IMR-90 (cell line): Measurements from ENCODE around the gene MROH8. TPM values are rescaled to one million over a fixed set of nuclear protein-coding genes. Genes with fewer than 3 reads are reported as not detected.

Experiments
- ATAC-seq: fragments of 200-7000 bp; cut with Tn5 transposase; 2 replicates; pipeline ENCODE4 v1.9.1; 2020; ENCODE audit warnings: low read depth, mild to moderate bottlenecking, moderate library complexity
- BruUV-seq: library from RNA; stranded (reverse); fragments of 400-500 nt; replicated peaks from 2 replicates; lab custom pipeline; 2021; lab: Mats Ljungman, UMichigan
- CTCF ChIA-PET: fragments of 300-600 bp; formaldehyde crosslinking; extraction: SDS; loops from one replicate; lab custom pipeline; 2021; ENCODE audit warnings: antibody characterized with exemption; lab: Yijun Ruan, JAX
- POLR2A ChIA-PET: fragments of 300-600 bp; sonication (Branson Sonifier 250); formaldehyde crosslinking; loops from one replicate; lab custom pipeline; 2022; ENCODE audit warnings: antibody characterized with exemption; ENCODE audit not compliant: unreplicated experiment; lab: Charles Lee
- DNase-seq: peaks from one replicate; pipeline ENCODE4 v3.0.0; 2013
- H2AFZ ChIP-seq: replicated peaks from 2 replicates; pipeline ENCODE3; 2013; ENCODE audit warnings: low read length, mild to moderate bottlenecking; ENCODE audit not compliant: poor library complexity
- H2AK5ac ChIP-seq: 2 replicates; pipeline ENCODE4 v1.6.1; 2013; ENCODE audit warnings: low read depth, low read length, inconsistent platforms
- H2AK9ac ChIP-seq: replicated peaks from 2 replicates; pipeline ENCODE3; 2013; ENCODE audit warnings: mild to moderate bottlenecking, low read depth, low read length, moderate library complexity; ENCODE audit not compliant: poor library complexity
- H2BK120ac ChIP-seq: 2 replicates; pipeline ENCODE4 v1.6.1; 2013; ENCODE audit warnings: low read depth, low read length, inconsistent platforms
- H2BK15ac ChIP-seq: 3 replicates; pipeline ENCODE4 v1.6.1; 2013; ENCODE audit warnings: low read depth, low read length, inconsistent platforms
- H2BK20ac ChIP-seq: 2 replicates; pipeline ENCODE4 v1.6.1; 2013; ENCODE audit warnings: low read depth, mild to moderate bottlenecking, inconsistent platforms, low read length, moderate library complexity
- H2BK5ac ChIP-seq: 2 replicates; pipeline ENCODE4 v1.6.1; 2013; ENCODE audit warnings: mild to moderate bottlenecking, low read depth, low read length, inconsistent platforms; ENCODE audit not compliant: poor library complexity, severe bottlenecking
- H3K14ac ChIP-seq: replicated peaks from 2 replicates; pipeline ENCODE4 v1.6.1; 2013; ENCODE audit warnings: low read depth, low read length, inconsistent platforms
- H3K18ac ChIP-seq: 2 replicates; pipeline ENCODE4 v1.6.1; 2013; ENCODE audit warnings: low read depth, low read length, control low read depth
- H3K23ac ChIP-seq: 2 replicates; pipeline ENCODE4 v1.6.1; 2013; ENCODE audit warnings: low read depth, low read length, inconsistent platforms
- H3K27ac ChIP-seq: 2 replicates; pipeline ENCODE4 v1.5.1; 2013; ENCODE audit warnings: mild to moderate bottlenecking, control low read depth, low read length; ENCODE audit not compliant: insufficient read depth
- H3K27me3 ChIP-seq: 2 replicates; pipeline ENCODE4 v1.6.1; 2013; ENCODE audit warnings: low read length; ENCODE audit not compliant: control insufficient read depth, insufficient read depth
- H3K36me3 ChIP-seq: 2 replicates; pipeline ENCODE4 v1.6.1; 2013; ENCODE audit warnings: low read length, mixed read lengths; ENCODE audit not compliant: control insufficient read depth, insufficient read depth
- H3K4ac ChIP-seq: 2 replicates; pipeline ENCODE4 v1.6.1; 2013; ENCODE audit warnings: low read depth, low read length, inconsistent platforms
- H3K4me1 ChIP-seq: 2 replicates; pipeline ENCODE4 v1.6.1; 2013; ENCODE audit warnings: low read length, mixed read lengths; ENCODE audit not compliant: control insufficient read depth, insufficient read depth
- H3K4me2 ChIP-seq: 2 replicates; pipeline ENCODE4 v1.6.1; 2013; ENCODE audit warnings: low read depth, mild to moderate bottlenecking, control low read depth, low read length, moderate library complexity
- H3K4me3 ChIP-seq: 2 replicates; pipeline ENCODE4 v1.5.1; 2013; ENCODE audit warnings: low read depth, mild to moderate bottlenecking, control low read depth, low read length, moderate library complexity; ENCODE audit not compliant: insufficient read depth
- H3K56ac ChIP-seq: 2 replicates; pipeline ENCODE4 v1.6.1; 2013; ENCODE audit warnings: low read length, inconsistent platforms; ENCODE audit not compliant: insufficient read depth; ENCODE audit errors: extremely low read depth
- H3K79me1 ChIP-seq, 2 experiments: 2 replicates each; pipeline ENCODE4 v1.6.1; 2013; ENCODE audit warnings: low read length in 2 of 2, inconsistent platforms in 1 of 2, low read depth in 1 of 2
- H3K9ac ChIP-seq: 2 replicates; pipeline ENCODE4 v1.6.1; 2013; ENCODE audit warnings: low read depth, low read length, control low read depth
- H3K9me1 ChIP-seq: 2 replicates; pipeline ENCODE4 v1.6.1; 2013; ENCODE audit warnings: low read length, inconsistent platforms; ENCODE audit not compliant: insufficient read depth
- H3K9me3 ChIP-seq: 2 replicates; pipeline ENCODE4 v1.6.1; 2013; ENCODE audit warnings: low read length; ENCODE audit not compliant: control insufficient read depth, insufficient read depth
- H4K20me1 ChIP-seq: 2 replicates; pipeline ENCODE4 v1.6.1; 2013; ENCODE audit warnings: low read length, inconsistent platforms; ENCODE audit not compliant: insufficient read depth
- H4K5ac ChIP-seq: 2 replicates; pipeline ENCODE4 v1.6.1; 2013; ENCODE audit warnings: mild to moderate bottlenecking, low read depth, low read length, control low read depth
- H4K8ac ChIP-seq, 2 experiments: 2 replicates each; pipeline ENCODE4 v1.6.1; 2013; ENCODE audit warnings: low read depth in 2 of 2, low read length in 2 of 2, control low read depth in 1 of 2, inconsistent platforms in 1 of 2
- H4K91ac ChIP-seq: 2 replicates; pipeline ENCODE4 v1.6.1; 2013; ENCODE audit warnings: low read depth, low read length, inconsistent platforms; ENCODE audit not compliant: insufficient read depth
- CEBPB ChIP-seq: IDR thresholded peaks from 2 replicates; pipeline ENCODE4 v1.6.1; 2012; ENCODE audit warnings: low read depth, low read length, improper control_type of control experiment
- MAFK ChIP-seq: IDR thresholded peaks from 2 replicates; pipeline ENCODE4 v1.6.1; 2012; ENCODE audit warnings: low read depth, low read length, improper control_type of control experiment
- WGBS, 2 experiments: methylation state at CpG; one replicate each; pipeline versions ENCODE4 v1.1.5 to v1.1.7; 2013; ENCODE audit warnings: missing lambda C conversion rate in 2 of 2; ENCODE audit not compliant: insufficient read length in 1 of 2; ENCODE audit errors: extremely low coverage in 2 of 2; 5-methylcytosine and 5-hydroxymethylcytosine counted together
- dilution Hi-C: fragments of 300-500 bp; cut with HindIII; formaldehyde crosslinking; loops from one replicate; pipeline ENCODE4 v1.14.3; 2018; ENCODE audit warnings: low sequenced_read_pairs; ENCODE audit not compliant: unreplicated experiment
- in situ Hi-C: fragments of 300-500 bp; cut with MboI; formaldehyde crosslinking; loops from 3 replicates; pipeline ENCODE4 v1.14.3; 2019; ENCODE audit warnings: low sequenced_read_pairs, inconsistent platforms, mixed read lengths
- intact Hi-C: fragments of 100-400 bp; cut with micrococcal nuclease; formaldehyde crosslinking; loops from 2 replicates; pipeline ENCODE4 v1.10.0; 2022
- polyA plus RNA-seq, 3 experiments: library from polyadenylated mRNA; depleted of rRNA; stranded (reverse); fragments of >200 nt; gene quantifications; 2 replicates each; pipeline ENCODE4 v1.2.3, GENCODE V29; 2012; ENCODE audit warnings: low replicate concordance in 1 of 3
- total RNA-seq: library from RNA; depleted of rRNA; stranded (reverse); fragments of >200 nt; gene quantifications from 2 replicates; pipeline ENCODE4 v1.2.3, GENCODE V29; 2012

The MROH8 gene
- total and polyA plus RNA-seq, 2 of the 4 experiments (the other 2 are of a cell fraction): 1.3 to 1.8 TPM

DNA sequence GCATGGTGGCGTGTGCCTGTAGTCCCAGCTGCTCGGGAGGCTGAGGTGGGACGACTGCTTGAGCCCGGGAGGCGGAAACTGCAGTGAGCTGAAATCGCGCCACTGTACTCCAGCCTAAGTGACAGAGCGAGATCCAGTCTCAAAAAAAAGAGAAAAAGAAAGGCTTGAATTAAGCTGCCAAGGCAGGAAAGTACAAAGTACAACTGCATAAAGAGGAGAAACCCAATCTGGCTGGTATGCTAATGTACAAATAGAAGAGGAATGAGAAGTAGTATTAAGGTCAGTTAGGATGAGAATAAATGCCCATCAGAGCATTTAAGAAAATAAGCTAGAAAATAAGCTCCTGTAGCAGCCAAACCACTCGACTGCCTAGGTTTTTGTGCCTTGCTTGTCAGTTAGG, 23.4 kb downstream of the MROH8 start:
- ATAC-seq: no peak
- in situ Hi-C loops (no loop called here), dilution Hi-C loops (no loop called here), intact Hi-C loops (no loop called here)
- no peak overlapping the region for H3K9ac ChIP-seq
- H3K9me1 ChIP-seq: no peaks in the 10 kb centered on the region
- TF ChIP-seq MAFK: no peak
- no peak for TF ChIP-seq CEBPB
- H3K4me3 ChIP-seq: no peak overlapping the region
- no peak overlapping the region for H2AK5ac ChIP-seq
- no peak overlapping the region for H3K27ac ChIP-seq
- no peak overlapping the region for H2BK5ac ChIP-seq
- H2BK20ac ChIP-seq: no peak overlapping the region
- H3K18ac ChIP-seq: no peak overlapping the region
- no peak overlapping the region for H3K14ac ChIP-seq
- no peak overlapping the region for H2AK9ac ChIP-seq
- POLR2A ChIA-PET: no interaction called here
- no peak overlapping the region for H3K4ac ChIP-seq
- 97% methylated on average over 6 of the region's 9 CpGs; no CpG with 5 or more reads in 1 of the 2 experiments for WGBS, 2 experiments
- no peak overlapping the region for H2BK120ac ChIP-seq
- no peaks in the 10 kb centered on the region for H3K9me3 ChIP-seq
- H3K36me3 ChIP-seq: no peaks in the 10 kb centered on the region
- no peak overlapping the region for H4K5ac ChIP-seq
- no peaks in the 10 kb centered on the region for H3K4me1 ChIP-seq
- CTCF ChIA-PET: no interaction called here
- H4K8ac ChIP-seq: no peak overlapping the region
- BruUV-seq: no TSS peak
- no peak overlapping the region for H2AFZ ChIP-seq
- no peaks in the 10 kb centered on the region for H4K20me1 ChIP-seq
- H3K4me2 ChIP-seq: no peak overlapping the region
- H3K56ac ChIP-seq: no peak overlapping the region
- no peak overlapping the region for H4K91ac ChIP-seq
- no peaks in the 10 kb centered on the region for H3K79me1 ChIP-seq
- no peaks in the 10 kb centered on the region for H3K27me3 ChIP-seq
- DNase-seq: no peak
- H2BK15ac ChIP-seq: no peak overlapping the region
- H3K23ac ChIP-seq: no peak overlapping the region
